ENCODE results near the gene SCN4A. TPM values are rescaled to one million over a fixed set of nuclear protein-coding genes. Genes with fewer than 3 reads are reported as not detected.

Gene SCN4A
- polyA plus RNA-seq, 4 donors = 0.38 to 0.46 TPM; not detected in 2

DNA sequence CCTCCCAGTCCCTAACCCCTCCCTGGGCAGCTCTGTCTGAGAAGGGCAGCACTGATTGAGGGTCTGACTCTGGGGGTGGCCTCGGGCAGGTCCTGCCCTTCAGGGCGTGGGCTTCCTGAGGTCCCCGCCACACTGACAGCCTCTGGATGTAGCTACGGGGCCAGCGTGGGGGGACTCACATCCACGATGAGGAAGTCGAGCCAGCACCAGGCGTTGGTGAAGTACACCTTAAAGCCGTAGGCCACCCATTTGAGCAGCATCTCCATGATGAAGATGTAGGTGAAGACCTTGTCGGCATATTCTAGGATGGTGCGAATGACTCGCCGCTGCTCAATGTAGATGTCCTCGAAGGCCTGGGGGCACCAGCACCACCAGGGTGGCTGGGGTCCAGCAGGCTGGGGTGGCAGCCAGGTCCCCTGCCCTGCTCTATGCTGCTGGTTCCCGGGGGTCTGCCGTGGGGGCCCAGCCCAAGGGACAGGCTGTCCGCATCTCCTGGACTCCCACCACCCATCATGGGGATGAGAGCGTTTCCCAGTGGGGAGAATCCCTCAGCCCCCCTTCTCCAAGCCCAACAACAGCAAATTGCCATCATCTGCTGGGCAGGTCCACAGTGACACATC lies 24.9 kb downstream of the SCN4A start:
- Histone ChIP-seq H3K4me3 (ENCODE audit: low read depth in 1 of 3, low read length in 3 of 3) (no peak overlapping the region), H3K9me3 (ENCODE audit: control insufficient read depth in 2 of 2, insufficient read depth in 1 of 2, low read depth in 1 of 2, low read length in 1 of 2) (no peaks in the 10 kb centered on the region), H3K27ac (ENCODE audit: low read depth in 1 of 3, low read length in 2 of 3) (no peak overlapping the region), H3K36me3 (ENCODE audit: control insufficient read depth in 3 of 3, insufficient read depth in 2 of 3, low read depth in 1 of 3, low read length in 3 of 3) (no peaks in the 10 kb centered on the region), H3K4me1 (ENCODE audit: control insufficient read depth in 3 of 3, insufficient read depth in 2 of 3, low read depth in 1 of 3, low read length in 2 of 3) (peaks cover 0 to 2% (median 0%) of the 10 kb centered on the region in 3 donors), H3K27me3 (ENCODE audit: control insufficient read depth in 3 of 3, insufficient read depth in 3 of 3, low read length in 3 of 3) (no peaks in the 10 kb centered on the region)
- DNase-seq = no peak
- FAIRE-seq = no peak
- 79 to 83% (median 83%) methylated on average over 18 of the region's 18 CpGs for WGBS, 3 donors

DNA sequence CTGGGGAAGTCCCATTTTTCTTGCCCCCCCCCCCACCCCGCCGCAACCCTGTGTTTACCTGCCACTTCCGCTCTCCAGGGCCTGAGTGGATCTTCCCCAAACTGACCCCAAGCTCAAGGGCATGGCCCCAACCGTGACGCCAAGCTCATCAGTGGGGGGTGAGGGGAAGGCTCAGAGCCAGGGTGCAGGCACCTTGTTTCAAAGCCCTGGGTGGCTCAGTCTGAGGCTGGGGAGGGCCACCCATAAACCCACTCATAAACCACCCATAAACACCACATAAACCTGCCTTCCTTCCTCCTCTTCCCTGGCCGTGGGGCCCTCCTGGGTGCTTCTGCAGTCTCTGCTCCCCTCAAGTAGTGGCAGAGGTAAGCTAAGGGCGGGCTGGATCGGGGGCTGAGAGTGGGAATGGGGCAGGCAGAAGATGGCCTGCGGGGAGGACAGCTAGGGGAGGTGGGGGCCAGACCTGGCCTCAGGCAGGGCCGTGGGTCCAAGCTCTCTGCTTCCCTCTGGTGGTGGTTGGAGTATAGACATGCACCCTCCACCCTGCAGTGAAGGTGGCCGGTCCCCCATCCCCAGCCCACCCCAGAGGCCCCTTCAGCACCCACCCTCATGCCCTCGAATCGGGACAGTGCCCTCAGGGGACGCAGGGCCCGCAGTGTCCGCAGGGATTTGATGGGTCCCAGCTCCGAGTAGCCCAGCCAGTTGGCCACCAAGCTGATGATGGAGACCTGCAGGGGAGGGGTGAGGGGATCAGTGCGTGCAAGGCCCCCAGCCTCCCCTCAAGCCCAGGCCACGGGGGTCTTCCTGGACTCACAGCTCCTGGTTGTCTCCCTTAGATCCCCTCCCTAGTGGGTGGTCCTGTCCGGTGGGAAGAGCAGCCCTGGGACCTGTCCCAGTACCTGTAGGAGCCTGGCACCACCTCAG lies 26.0 kb downstream of the SCN4A start:
- Histone ChIP-seq H3K9me3 (ENCODE audit: control insufficient read depth in 2 of 2, insufficient read depth in 1 of 2, low read depth in 1 of 2, low read length in 1 of 2) (no peaks in the 10 kb centered on the region), H3K4me1 (ENCODE audit: control insufficient read depth in 3 of 3, insufficient read depth in 2 of 3, low read depth in 1 of 3, low read length in 2 of 3) (peaks cover 0 to 2% (median 0%) of the 10 kb centered on the region in 3 donors), H3K36me3 (ENCODE audit: control insufficient read depth in 3 of 3, insufficient read depth in 2 of 3, low read depth in 1 of 3, low read length in 3 of 3) (no peaks in the 10 kb centered on the region), H3K4me3 (ENCODE audit: low read depth in 1 of 3, low read length in 3 of 3) (no peak overlapping the region), H3K27ac (ENCODE audit: low read depth in 1 of 3, low read length in 2 of 3) (no peak overlapping the region), H3K27me3 (ENCODE audit: control insufficient read depth in 3 of 3, insufficient read depth in 3 of 3, low read length in 3 of 3) (no peaks in the 10 kb centered on the region)
- DNase-seq (peak; percentile 27 to 52), FAIRE-seq (no peak)
- WGBS, 3 donors = 30 to 40% (median 34%) methylated on average over 19 to 20 of the region's 20 CpGs

DNA sequence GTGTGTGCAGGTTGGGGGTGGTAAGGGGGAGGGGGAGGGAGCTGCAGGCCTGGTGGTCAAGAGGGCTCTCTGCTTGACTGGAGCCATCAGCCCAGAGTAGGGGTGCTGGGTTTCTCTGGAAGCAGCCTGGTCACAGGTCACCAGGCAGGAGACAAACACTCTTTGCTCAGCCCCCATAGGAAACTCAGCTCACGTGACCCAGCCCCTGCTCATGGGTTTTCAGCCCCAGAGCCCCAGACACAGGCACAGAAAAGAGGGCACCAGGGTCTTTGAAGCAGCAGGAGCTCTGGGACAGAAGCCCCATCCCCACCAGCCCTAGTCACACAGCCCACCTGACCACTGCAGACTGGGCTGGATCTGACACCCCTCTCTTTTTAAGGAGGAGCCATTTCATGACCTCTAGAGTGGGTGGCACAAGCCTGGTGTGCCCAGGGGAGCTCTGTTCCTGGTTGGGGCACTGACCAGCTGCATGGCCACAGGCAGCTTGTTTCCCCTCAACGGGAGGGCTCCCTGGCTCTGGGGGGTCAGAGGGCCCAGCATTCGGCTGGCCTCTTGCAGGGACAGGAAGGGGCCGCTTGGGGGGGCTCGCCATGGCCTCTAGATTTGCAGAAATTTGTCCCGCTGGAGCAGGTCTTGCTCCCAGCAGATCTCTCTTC lies 26.8 kb downstream of the SCN4A start:
- no peaks in the 10 kb centered on the region for H3K27me3 ChIP-seq (ENCODE audit: control insufficient read depth in 3 of 3, insufficient read depth in 3 of 3, low read length in 3 of 3)
- H3K4me3 ChIP-seq (ENCODE audit: low read depth in 1 of 3, low read length in 3 of 3) = no peak overlapping the region
- WGBS, 3 donors = 56 to 76% (median 74%) methylated on average over 6 of the region's 6 CpGs
- H3K36me3 ChIP-seq (ENCODE audit: control insufficient read depth in 3 of 3, insufficient read depth in 2 of 3, low read depth in 1 of 3, low read length in 3 of 3) = no peaks in the 10 kb centered on the region
- DNase-seq = no peak
- FAIRE-seq = no peak
- H3K9me3 ChIP-seq (ENCODE audit: control insufficient read depth in 2 of 2, insufficient read depth in 1 of 2, low read depth in 1 of 2, low read length in 1 of 2) = no peaks in the 10 kb centered on the region
- no peak overlapping the region for H3K27ac ChIP-seq (ENCODE audit: low read depth in 1 of 3, low read length in 2 of 3)
- H3K4me1 ChIP-seq (ENCODE audit: control insufficient read depth in 3 of 3, insufficient read depth in 2 of 3, low read depth in 1 of 3, low read length in 2 of 3) = peaks cover 0 to 2% (median 0%) of the 10 kb centered on the region in 3 donors

DNA sequence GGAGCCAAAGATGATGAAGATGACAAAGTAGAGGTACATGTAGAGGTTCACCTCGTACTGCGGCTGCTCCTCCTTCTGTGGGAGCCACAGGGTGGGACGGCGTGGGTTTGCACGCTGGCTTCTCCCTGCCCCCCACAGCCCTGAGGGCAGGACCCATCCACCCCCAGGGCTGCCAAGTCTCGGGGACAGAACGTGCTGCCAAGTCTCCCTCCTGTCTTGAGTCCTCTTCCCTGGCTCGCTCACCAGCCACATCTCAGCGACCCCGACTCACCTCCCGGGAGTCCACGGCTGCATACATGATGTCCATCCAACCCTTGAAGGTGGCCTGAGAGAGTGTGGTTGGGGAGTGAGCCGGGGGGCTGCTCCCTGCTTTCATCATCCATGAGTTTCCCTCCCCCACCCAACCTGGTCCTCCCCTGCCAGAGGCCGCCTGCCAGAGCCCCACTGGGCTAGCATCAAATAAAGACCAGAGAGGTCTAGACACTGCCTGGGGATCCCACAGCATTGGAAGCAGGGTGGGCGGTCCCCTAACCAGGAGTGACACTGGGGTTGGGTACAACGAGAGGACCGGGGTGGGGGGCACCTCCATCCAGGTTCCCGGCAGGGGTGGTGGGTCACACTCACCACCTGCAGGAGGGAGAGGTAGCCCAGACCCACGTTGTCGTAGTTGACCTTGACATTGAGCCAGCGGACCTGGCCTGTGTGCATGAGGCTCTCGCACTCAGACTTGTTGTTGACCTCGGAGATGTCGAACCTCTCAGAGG lies 27.8 kb downstream of the SCN4A start:
- H3K27ac ChIP-seq (ENCODE audit: low read depth in 1 of 3, low read length in 2 of 3) = no peak overlapping the region
- no peaks in the 10 kb centered on the region for H3K36me3 ChIP-seq (ENCODE audit: control insufficient read depth in 3 of 3, insufficient read depth in 2 of 3, low read depth in 1 of 3, low read length in 3 of 3)
- H3K4me1 ChIP-seq (ENCODE audit: control insufficient read depth in 3 of 3, insufficient read depth in 2 of 3, low read depth in 1 of 3, low read length in 2 of 3) = peaks cover 0 to 2% (median 0%) of the 10 kb centered on the region in 3 donors
- no peaks in the 10 kb centered on the region for H3K9me3 ChIP-seq (ENCODE audit: control insufficient read depth in 2 of 2, insufficient read depth in 1 of 2, low read depth in 1 of 2, low read length in 1 of 2)
- FAIRE-seq = no peak
- no peaks in the 10 kb centered on the region for H3K27me3 ChIP-seq (ENCODE audit: control insufficient read depth in 3 of 3, insufficient read depth in 3 of 3, low read length in 3 of 3)
- H3K4me3 ChIP-seq (ENCODE audit: low read depth in 1 of 3, low read length in 3 of 3) = no peak overlapping the region
- no peak for DNase-seq
- WGBS, 3 donors = 81 to 88% (median 81%) methylated on average over 24 of the region's 24 CpGs

DNA sequence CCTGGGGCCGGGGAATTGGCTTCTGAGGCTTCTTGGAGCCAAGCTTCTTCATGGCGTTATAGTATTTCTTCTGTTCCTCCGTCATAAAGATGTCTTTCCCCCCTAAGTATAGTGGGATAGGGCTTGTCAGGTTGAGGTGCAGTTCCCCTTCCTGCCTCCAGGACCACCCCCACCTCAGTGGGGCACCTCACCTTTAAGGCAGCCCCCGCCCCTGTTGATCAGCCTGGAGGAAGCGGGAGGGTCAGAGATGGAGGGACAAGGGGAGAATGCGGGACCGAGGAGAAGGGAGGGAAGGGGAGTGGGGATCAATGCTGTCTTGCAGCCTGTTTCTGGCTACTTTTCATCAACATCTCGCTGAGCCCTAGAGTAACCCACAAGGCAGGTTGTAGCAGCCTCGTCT lies 29.0 kb downstream of the SCN4A start:
- FAIRE-seq (no peak), DNase-seq (no peak)
- WGBS, 3 donors = 68 to 78% (median 69%) methylated on average over 9 of the region's 9 CpGs
- H3K9me3 ChIP-seq (ENCODE audit: control insufficient read depth in 2 of 2, insufficient read depth in 1 of 2, low read depth in 1 of 2, low read length in 1 of 2) = no peaks in the 10 kb centered on the region
- H3K27me3 ChIP-seq (ENCODE audit: control insufficient read depth in 3 of 3, insufficient read depth in 3 of 3, low read length in 3 of 3) = no peaks in the 10 kb centered on the region
- H3K36me3 ChIP-seq (ENCODE audit: control insufficient read depth in 3 of 3, insufficient read depth in 2 of 3, low read depth in 1 of 3, low read length in 3 of 3) = no peaks in the 10 kb centered on the region
- H3K27ac ChIP-seq (ENCODE audit: low read depth in 1 of 3, low read length in 2 of 3) = no peak overlapping the region
- no peak overlapping the region for H3K4me3 ChIP-seq (ENCODE audit: low read depth in 1 of 3, low read length in 3 of 3)
- peaks cover 0 to 2% (median 0%) of the 10 kb centered on the region in 3 donors for H3K4me1 ChIP-seq (ENCODE audit: control insufficient read depth in 3 of 3, insufficient read depth in 2 of 3, low read depth in 1 of 3, low read length in 2 of 3)

DNA sequence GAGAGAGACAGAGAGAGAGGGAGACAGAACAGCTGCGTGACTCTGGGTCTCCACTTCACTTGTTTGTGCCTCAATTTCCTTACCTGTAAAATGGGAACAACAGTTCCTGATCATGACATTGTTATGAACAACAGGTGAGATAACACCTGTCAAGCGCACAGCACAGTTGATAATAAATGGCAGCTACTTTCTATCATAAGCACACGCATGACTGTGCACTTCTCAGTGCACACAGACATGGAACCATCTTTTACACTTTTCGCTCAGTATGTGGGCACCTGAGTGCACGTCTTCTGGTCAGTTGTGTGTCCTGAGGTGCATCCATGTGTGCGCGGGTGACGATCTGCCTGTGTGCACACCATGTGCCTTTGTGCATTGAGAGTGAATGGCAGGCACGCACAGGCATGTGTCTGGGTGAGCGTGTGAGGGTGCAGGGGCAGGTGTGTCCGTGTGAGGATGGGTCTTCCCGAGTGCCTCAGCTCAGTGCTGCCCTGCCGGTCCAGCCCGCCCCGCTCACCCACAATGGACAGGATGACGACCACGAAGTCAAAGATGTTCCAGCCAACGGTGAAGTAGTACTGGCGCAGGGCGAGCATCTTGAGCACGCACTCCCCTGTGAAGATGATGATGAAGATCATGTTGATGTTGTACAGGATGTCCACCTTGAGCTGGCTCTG lies 30.3 kb downstream of the SCN4A start:
- 90 to 93% (median 92%) methylated on average over 21 of the region's 21 CpGs for WGBS, 3 donors
- no peak overlapping the region for H3K27ac ChIP-seq (ENCODE audit: low read depth in 1 of 3, low read length in 2 of 3)
- no peaks in the 10 kb centered on the region for H3K27me3 ChIP-seq (ENCODE audit: control insufficient read depth in 3 of 3, insufficient read depth in 3 of 3, low read length in 3 of 3)
- H3K36me3 ChIP-seq (ENCODE audit: control insufficient read depth in 3 of 3, insufficient read depth in 2 of 3, low read depth in 1 of 3, low read length in 3 of 3) = no peaks in the 10 kb centered on the region
- no peaks in the 10 kb centered on the region for H3K9me3 ChIP-seq (ENCODE audit: control insufficient read depth in 2 of 2, insufficient read depth in 1 of 2, low read depth in 1 of 2, low read length in 1 of 2)
- no peak overlapping the region for H3K4me3 ChIP-seq (ENCODE audit: low read depth in 1 of 3, low read length in 3 of 3)
- H3K4me1 ChIP-seq (ENCODE audit: control insufficient read depth in 3 of 3, insufficient read depth in 2 of 3, low read depth in 1 of 3, low read length in 2 of 3) = peaks cover 0 to 2% (median 0%) of the 10 kb centered on the region in 3 donors
- no peak for DNase-seq
- no peak for FAIRE-seq

DNA sequence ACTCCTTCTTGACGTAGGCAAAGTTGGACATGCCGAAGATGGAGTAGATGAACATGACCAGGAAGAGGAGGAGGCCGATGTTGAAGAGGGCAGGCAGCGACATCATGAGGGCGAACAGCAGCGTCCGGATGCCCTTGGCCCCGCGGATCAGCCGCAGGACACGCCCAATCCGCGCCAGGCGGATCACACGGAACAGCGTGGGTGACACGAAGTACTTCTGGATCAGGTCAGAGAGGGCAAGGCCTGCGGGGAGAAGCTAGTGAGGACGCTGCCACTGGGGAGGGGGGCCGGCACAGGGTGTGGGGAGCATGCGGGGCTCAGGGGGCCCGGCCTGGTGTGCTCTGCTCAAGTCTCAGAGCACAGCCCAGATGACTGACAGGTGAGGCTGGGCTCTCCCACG lies 31.0 kb downstream of the SCN4A start:
- Histone ChIP-seq H3K27ac (ENCODE audit: low read depth in 1 of 3, low read length in 2 of 3) (no peak overlapping the region), H3K4me3 (ENCODE audit: low read depth in 1 of 3, low read length in 3 of 3) (no peak overlapping the region), H3K9me3 (ENCODE audit: control insufficient read depth in 2 of 2, insufficient read depth in 1 of 2, low read depth in 1 of 2, low read length in 1 of 2) (no peaks in the 10 kb centered on the region), H3K27me3 (ENCODE audit: control insufficient read depth in 3 of 3, insufficient read depth in 3 of 3, low read length in 3 of 3) (no peaks in the 10 kb centered on the region), H3K36me3 (ENCODE audit: control insufficient read depth in 3 of 3, insufficient read depth in 2 of 3, low read depth in 1 of 3, low read length in 3 of 3) (no peaks in the 10 kb centered on the region), H3K4me1 (ENCODE audit: control insufficient read depth in 3 of 3, insufficient read depth in 2 of 3, low read depth in 1 of 3, low read length in 2 of 3) (peaks cover 0 to 2% (median 0%) of the 10 kb centered on the region in 3 donors)
- DNase-seq (no peak), FAIRE-seq (no peak)
- 79 to 90% (median 87%) methylated on average over 23 of the region's 23 CpGs for WGBS, 3 donors

Measured in small intestine (tissue), 7 donors.